ENCODE results near the gene CYP2W1. TPM values are rescaled to one million over a fixed set of nuclear protein-coding genes. Genes with fewer than 3 reads are reported as not detected.

The CYP2W1 gene
- polyA plus RNA-seq, 1 donor (not counting 4 experiments of a cell fraction or from before 2014, with no cell fraction given): 0.05 TPM

- H3K4me1 ChIP-seq (ENCODE audit: control insufficient read depth, extremely low read depth, insufficient read depth, low read length): no peaks in the 10 kb centered on the region
- TF ChIP-seq EZH2 (IDR thresholded peaks at IDR 0.05; ENCODE audit: low read length) (no peak), CTCF (optimal IDR thresholded peaks at IDR 0.05 in 1 of 3, IDR thresholded peaks at IDR 0.05 in 1 of 3, conservative IDR thresholded peaks at IDR 0.05 in 1 of 3; ENCODE audit: extremely low read depth in 1 of 3, insufficient read depth in 2 of 3, low read length in 3 of 3) (no peak)
- H3K27me3 ChIP-seq (ENCODE audit: control insufficient read depth, extremely low read depth, insufficient read depth, low read length): peaks cover 14% of the 10 kb centered on the region
- H3K4me3 ChIP-seq (ENCODE audit: control insufficient read depth in 2 of 3, extremely low read depth in 1 of 3, insufficient read depth in 2 of 3, low read depth in 1 of 3, low read length in 3 of 3): no peak overlapping the region
- no peak overlapping the region for H2AFZ ChIP-seq (ENCODE audit: control insufficient read depth, low read length)
- H3K27ac ChIP-seq (ENCODE audit: control insufficient read depth, insufficient read depth, low read length): no peak overlapping the region
- peaks cover 3 to 4% of the 10 kb centered on the region in 2 experiments for H3K36me3 ChIP-seq (ENCODE audit: control insufficient read depth in 2 of 2, extremely low read depth in 1 of 2, insufficient read depth in 2 of 2, low read length in 2 of 2)
- H3K4me2 ChIP-seq (ENCODE audit: control insufficient read depth, extremely low read depth, insufficient read depth, low read depth, low read length): no peak overlapping the region
- dilution Hi-C loops (cut with MboI; ENCODE audit: extremely low pct_ligation_motif_present, low sequenced_read_pairs): no loop called here
- no peak overlapping the region for H3K9ac ChIP-seq (ENCODE audit: control insufficient read depth, extremely low read depth, insufficient read depth, low read length)
- FAIRE-seq: no peak
- no peak for DNase-seq (ENCODE audit: low read depth, low spot score)
- H3K9me3 ChIP-seq (ENCODE audit: control insufficient read depth, low read depth, low read length): no peaks in the 10 kb centered on the region
- H3K9me1 ChIP-seq (ENCODE audit: control insufficient read depth, extremely low read depth, insufficient read depth, low read length): no peaks in the 10 kb centered on the region
- H3K79me2 ChIP-seq (ENCODE audit: control insufficient read depth, insufficient read depth, low read length): no peaks in the 10 kb centered on the region
- no peaks in the 10 kb centered on the region for H4K20me1 ChIP-seq (ENCODE audit: control insufficient read depth, extremely low read depth, insufficient read depth, low read length)
These were observed 12.6 kb downstream of the CYP2W1 start for GRCh38 chr7:995571-995970.

GRCh38 chr7:996079-996872 lies 13.3 kb downstream of the CYP2W1 start:
- Histone ChIP-seq H3K4me2 (ENCODE audit: control insufficient read depth, extremely low read depth, insufficient read depth, low read depth, low read length) (no peak overlapping the region), H4K20me1 (ENCODE audit: control insufficient read depth, extremely low read depth, insufficient read depth, low read length) (no peaks in the 10 kb centered on the region), H3K36me3 (ENCODE audit: control insufficient read depth in 2 of 2, extremely low read depth in 1 of 2, insufficient read depth in 2 of 2, low read length in 2 of 2) (peaks cover 3 to 4% of the 10 kb centered on the region in 2 experiments), H3K27ac (ENCODE audit: control insufficient read depth, insufficient read depth, low read length) (no peak overlapping the region), H3K4me1 (ENCODE audit: control insufficient read depth, extremely low read depth, insufficient read depth, low read length) (no peaks in the 10 kb centered on the region), H3K9me1 (ENCODE audit: control insufficient read depth, extremely low read depth, insufficient read depth, low read length) (no peaks in the 10 kb centered on the region), H3K4me3 (ENCODE audit: control insufficient read depth in 2 of 3, extremely low read depth in 1 of 3, insufficient read depth in 2 of 3, low read depth in 1 of 3, low read length in 3 of 3) (no peak overlapping the region), H3K9me3 (ENCODE audit: control insufficient read depth, low read depth, low read length) (no peaks in the 10 kb centered on the region), H3K9ac (ENCODE audit: control insufficient read depth, extremely low read depth, insufficient read depth, low read length) (no peak overlapping the region), H3K79me2 (ENCODE audit: control insufficient read depth, insufficient read depth, low read length) (no peaks in the 10 kb centered on the region), H2AFZ (ENCODE audit: control insufficient read depth, low read length) (no peak overlapping the region), H3K27me3 (ENCODE audit: control insufficient read depth, extremely low read depth, insufficient read depth, low read length) (peaks cover 9% of the 10 kb centered on the region)
- no peak for DNase-seq (ENCODE audit: low read depth, low spot score)
- no peak for TF ChIP-seq CTCF (optimal IDR thresholded peaks at IDR 0.05 in 1 of 3, IDR thresholded peaks at IDR 0.05 in 1 of 3, conservative IDR thresholded peaks at IDR 0.05 in 1 of 3; ENCODE audit: extremely low read depth in 1 of 3, insufficient read depth in 2 of 3, low read length in 3 of 3)
- dilution Hi-C loops (cut with MboI; ENCODE audit: extremely low pct_ligation_motif_present, low sequenced_read_pairs): no loop called here
- FAIRE-seq: no peak
